H9 (cell line): Measurements from ENCODE around the gene PGLYRP4. TPM values are rescaled to one million over a fixed set of nuclear protein-coding genes. Genes with fewer than 3 reads are reported as not detected.

Experiments used
- DNase-seq: peaks from one replicate; pipeline ENCODE4 v3.0.0-alpha.2; 2017
- H2AFZ ChIP-seq: one replicate; pipeline ENCODE4 v1.6.1; 2013; ENCODE audit warnings: mild to moderate bottlenecking, low read length, control low read depth, moderate library complexity
- H2AK5ac ChIP-seq: 2 replicates; pipeline ENCODE4 v1.6.1; 2013; ENCODE audit warnings: low read length, control low read depth, mixed read lengths; ENCODE audit not compliant: insufficient read length
- H2BK120ac ChIP-seq: one replicate; pipeline ENCODE4 v1.6.1; 2013; ENCODE audit warnings: low read depth, mild to moderate bottlenecking, low read length, control low read depth, inconsistent platforms; ENCODE audit not compliant: poor library complexity, severe bottlenecking
- H2BK12ac ChIP-seq: 2 replicates; pipeline ENCODE4 v1.6.1; 2013; ENCODE audit warnings: low read length, control low read depth, mixed read lengths, low read depth; ENCODE audit not compliant: insufficient read length
- H2BK15ac ChIP-seq: 2 replicates; pipeline ENCODE4 v1.6.1; 2013; ENCODE audit warnings: low read depth, low read length, control low read depth
- H2BK20ac ChIP-seq: one replicate; pipeline ENCODE4 v1.6.1; 2013; ENCODE audit warnings: low read depth, mild to moderate bottlenecking, low read length, control low read depth, inconsistent platforms; ENCODE audit not compliant: poor library complexity, severe bottlenecking
- H2BK5ac ChIP-seq: 2 replicates; pipeline ENCODE4 v1.6.1; 2013; ENCODE audit warnings: low read length, control low read depth, mixed read lengths; ENCODE audit not compliant: insufficient read length
- H3K14ac ChIP-seq: 2 replicates; pipeline ENCODE4 v1.6.1; 2013; ENCODE audit warnings: low read length, control low read depth; ENCODE audit not compliant: insufficient read depth
- H3K18ac ChIP-seq: 2 replicates; pipeline ENCODE4 v1.6.1; 2013; ENCODE audit warnings: low read depth, mild to moderate bottlenecking, mixed read lengths, low read length, control low read depth; ENCODE audit not compliant: insufficient read length
- H3K23ac ChIP-seq: 2 replicates; pipeline ENCODE4 v1.6.1; 2013; ENCODE audit warnings: low read length, control low read depth, mixed read lengths, low read depth; ENCODE audit not compliant: insufficient read length
- H3K23me2 ChIP-seq: 2 replicates; pipeline ENCODE4 v1.6.1; 2013; ENCODE audit warnings: low read depth, mild to moderate bottlenecking, mixed read lengths, low read length, control low read depth; ENCODE audit not compliant: insufficient read length, poor library complexity, severe bottlenecking
- H3K27ac ChIP-seq: 2 replicates; pipeline ENCODE4 v1.5.1; 2013; ENCODE audit warnings: low read length, control low read depth, mixed read lengths, low read depth; ENCODE audit not compliant: insufficient read length
- H3K27me3 ChIP-seq: 2 replicates; pipeline ENCODE4 v1.6.1; 2013; ENCODE audit warnings: low read length, control low read depth, inconsistent platforms; ENCODE audit not compliant: insufficient read depth
- H3K4ac ChIP-seq: 2 replicates; pipeline ENCODE4 v1.6.1; 2013; ENCODE audit warnings: low read depth, mild to moderate bottlenecking, control low read depth, inconsistent platforms, low read length, moderate library complexity
- H3K4me1 ChIP-seq: 2 replicates; pipeline ENCODE4 v1.6.1; 2013; ENCODE audit warnings: low read length, control low read depth, inconsistent platforms; ENCODE audit not compliant: insufficient read depth
- H3K4me2 ChIP-seq: 2 replicates; pipeline ENCODE4 v1.6.1; 2013; ENCODE audit warnings: low read length, control low read depth, mixed read lengths; ENCODE audit not compliant: insufficient read length, insufficient read depth
- H3K56ac ChIP-seq: 2 replicates; pipeline ENCODE4 v1.6.1; 2013; ENCODE audit warnings: low read depth, mild to moderate bottlenecking, mixed read lengths, low read length, control low read depth; ENCODE audit not compliant: insufficient read length
- H3K79me1 ChIP-seq: 2 replicates; pipeline ENCODE4 v1.6.1; 2013; ENCODE audit warnings: low read depth, mild to moderate bottlenecking, moderate library complexity, low read length, control low read depth, inconsistent platforms; ENCODE audit not compliant: insufficient read depth, poor library complexity, severe bottlenecking
- H3K79me2 ChIP-seq: 2 replicates; pipeline ENCODE4 v1.6.1; 2013; ENCODE audit warnings: low read length, control low read depth, inconsistent platforms; ENCODE audit not compliant: insufficient read depth
- H3K9ac ChIP-seq: 2 replicates; pipeline ENCODE4 v1.6.1; 2013; ENCODE audit warnings: low read length, control low read depth, mixed read lengths; ENCODE audit not compliant: insufficient read length; ENCODE audit errors: extremely low read depth
- H3K9me3 ChIP-seq: one replicate; pipeline ENCODE4 v1.6.1; 2013; ENCODE audit warnings: low read depth, low read length, inconsistent platforms; ENCODE audit not compliant: control insufficient read depth
- H3T11ph ChIP-seq: one replicate; pipeline ENCODE4 v1.6.1; 2013; ENCODE audit warnings: mild to moderate bottlenecking, low read length, control low read depth, inconsistent platforms
- H4K20me1 ChIP-seq: one replicate; pipeline ENCODE4 v1.6.1; 2013; ENCODE audit not compliant: control insufficient read depth, insufficient read length, insufficient read depth
- H4K5ac ChIP-seq: 2 replicates; pipeline ENCODE4 v1.6.1; 2013; ENCODE audit warnings: low read depth, mild to moderate bottlenecking, mixed read lengths, low read length, control low read depth; ENCODE audit not compliant: insufficient read length
- H4K8ac ChIP-seq: replicated peaks from 2 replicates; pipeline ENCODE4 v1.6.1; 2013; ENCODE audit warnings: low read length, control low read depth, mixed read lengths, low read depth; ENCODE audit not compliant: insufficient read length
- H4K91ac ChIP-seq: 2 replicates; pipeline ENCODE4 v1.6.1; 2013; ENCODE audit warnings: low read depth, mild to moderate bottlenecking, moderate library complexity, mixed read lengths, low read length, control low read depth; ENCODE audit not compliant: insufficient read length
- H3K27ac Mint-ChIP-seq, 3 experiments: 2 replicates in 2 of 3; 3 replicates in 1 of 3; pipeline ENCODE4 v1.8.0; 2020 to 2021; ENCODE audit warnings: mixed read lengths in 3 of 3, mild to moderate bottlenecking in 1 of 3, moderate library complexity in 1 of 3
- H3K27me3 Mint-ChIP-seq: 2 replicates; pipeline ENCODE4 v1.8.0; 2021; ENCODE audit warnings: low read depth, mild to moderate bottlenecking, moderate library complexity, mixed read lengths
- H3K36me3 Mint-ChIP-seq, 3 experiments: 2 replicates in 2 of 3; 3 replicates in 1 of 3; pipeline ENCODE4 v1.8.0; 2020 to 2021; ENCODE audit warnings: low read depth in 3 of 3, mixed read lengths in 3 of 3; ENCODE audit not compliant: insufficient read depth in 1 of 3
- H3K4me1 Mint-ChIP-seq, 2 experiments: 2 replicates each; pipeline ENCODE4 v1.8.0; 2020; ENCODE audit warnings: mixed read lengths in 2 of 2
- H3K4me3 Mint-ChIP-seq, 2 experiments: 2 replicates in 1 of 2; 3 replicates in 1 of 2; pipeline ENCODE4 v1.8.0; 2020 to 2021; ENCODE audit warnings: mild to moderate bottlenecking in 2 of 2, mixed read lengths in 2 of 2, moderate library complexity in 1 of 2
- H3K9me3 Mint-ChIP-seq, 2 experiments: 2 replicates in 1 of 2; 3 replicates in 1 of 2; pipeline ENCODE4 v1.8.0; 2020; ENCODE audit warnings: mild to moderate bottlenecking in 2 of 2, mixed read lengths in 2 of 2, moderate library complexity in 1 of 2
- WGBS: extraction: QIAGEN DNeasy Blood & Tissue Kit; methylation state at CpG from one replicate; pipeline ENCODE4 v1.1.7; 2013; ENCODE audit warnings: missing lambda C conversion rate, low lambda C conversion rate, mixed read lengths; ENCODE audit not compliant: insufficient read length; ENCODE audit errors: extremely low coverage; 5-methylcytosine and 5-hydroxymethylcytosine counted together
- total RNA-seq: library from RNA; stranded (reverse); gene quantifications from 2 replicates; pipeline ENCODE4 v1.2.1, GENCODE V29; 2021
- TF ChIP-seq, protein P1 (sequence below): fragments of 200-600 bp; sonication (generic); conservative IDR thresholded peaks from 3 replicates; pipeline ENCODE4 v1.8.0; 2021; ENCODE audit warnings: antibody characterized with exemption, mild to moderate bottlenecking

Gene PGLYRP4
- total RNA-seq, 1 experiment from 2014 or later: not detected

DNA sequence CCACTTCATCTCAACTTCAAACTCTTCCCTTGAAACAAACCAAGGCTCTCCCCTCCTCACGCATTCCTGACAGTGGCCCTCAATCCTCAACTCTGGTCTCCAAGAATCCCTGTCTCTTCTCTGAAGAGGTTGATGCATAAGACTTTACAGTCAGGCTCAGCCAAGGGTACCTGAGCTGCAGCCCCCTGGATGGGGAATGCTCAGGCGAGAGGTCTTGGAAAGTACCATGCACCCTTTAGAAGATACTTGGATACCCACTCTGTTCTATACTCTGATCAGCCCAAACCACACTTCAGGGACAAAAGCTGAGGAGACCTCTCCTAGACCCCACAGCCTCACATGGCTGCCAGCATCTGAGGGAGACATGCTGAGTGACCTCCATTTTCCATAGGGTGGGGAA is 35.4 kb downstream of the PGLYRP4 start:
- H3K27ac Mint-ChIP-seq: no peak overlapping the region
- Histone ChIP-seq H3T11ph (no peak overlapping the region), H3K23ac (no peak overlapping the region), H4K5ac (no peak overlapping the region), H2BK12ac (no peak overlapping the region), H2BK5ac (no peak overlapping the region), H4K8ac (no peak overlapping the region), H4K20me1 (no peaks in the 10 kb centered on the region), H3K18ac (no peak overlapping the region), H2AFZ (no peak overlapping the region), H4K91ac (no peak overlapping the region), H3K23me2 (no peaks in the 10 kb centered on the region), H3K9me3 (no peaks in the 10 kb centered on the region), H3K27me3 (no peaks in the 10 kb centered on the region), H2AK5ac (no peak overlapping the region), H3K4ac (no peak overlapping the region), H2BK15ac (no peak overlapping the region), H3K4me1 (no peaks in the 10 kb centered on the region), H2BK120ac (no peak overlapping the region), H3K4me2 (no peak overlapping the region), H3K27ac (no peak overlapping the region), H2BK20ac (no peak overlapping the region), H3K56ac (no peak overlapping the region), H3K9ac (no peak overlapping the region), H3K79me1 (no peaks in the 10 kb centered on the region), H3K79me2 (no peaks in the 10 kb centered on the region), H3K14ac (no peak overlapping the region)
- no peak overlapping the region for H3K4me3 Mint-ChIP-seq
- TF ChIP-seq, protein P1, sequence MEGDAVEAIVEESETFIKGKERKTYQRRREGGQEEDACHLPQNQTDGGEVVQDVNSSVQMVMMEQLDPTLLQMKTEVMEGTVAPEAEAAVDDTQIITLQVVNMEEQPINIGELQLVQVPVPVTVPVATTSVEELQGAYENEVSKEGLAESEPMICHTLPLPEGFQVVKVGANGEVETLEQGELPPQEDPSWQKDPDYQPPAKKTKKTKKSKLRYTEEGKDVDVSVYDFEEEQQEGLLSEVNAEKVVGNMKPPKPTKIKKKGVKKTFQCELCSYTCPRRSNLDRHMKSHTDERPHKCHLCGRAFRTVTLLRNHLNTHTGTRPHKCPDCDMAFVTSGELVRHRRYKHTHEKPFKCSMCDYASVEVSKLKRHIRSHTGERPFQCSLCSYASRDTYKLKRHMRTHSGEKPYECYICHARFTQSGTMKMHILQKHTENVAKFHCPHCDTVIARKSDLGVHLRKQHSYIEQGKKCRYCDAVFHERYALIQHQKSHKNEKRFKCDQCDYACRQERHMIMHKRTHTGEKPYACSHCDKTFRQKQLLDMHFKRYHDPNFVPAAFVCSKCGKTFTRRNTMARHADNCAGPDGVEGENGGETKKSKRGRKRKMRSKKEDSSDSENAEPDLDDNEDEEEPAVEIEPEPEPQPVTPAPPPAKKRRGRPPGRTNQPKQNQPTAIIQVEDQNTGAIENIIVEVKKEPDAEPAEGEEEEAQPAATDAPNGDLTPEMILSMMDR: no peak
- H3K27me3 Mint-ChIP-seq: peaks cover 22% of the 10 kb centered on the region
- H3K36me3 Mint-ChIP-seq: no peaks in the 10 kb centered on the region
- no peak for DNase-seq
- peaks cover 5% of the 10 kb centered on the region in 2 experiments; a peak in 4 of 5 replicates for H3K9me3 Mint-ChIP-seq
- H3K4me1 Mint-ChIP-seq: no peaks in the 10 kb centered on the region
- no CpG with 5 or more reads among the region's 2 CpGs for WGBS
